AG20443 (cell line): Measurements from ENCODE around the gene TTC28.

Experiments
- DNase-seq: peaks from one replicate; pipeline ENCODE4 v3.0.0; 2012; ENCODE audit warnings: low spot score, mixed read lengths

Gene TTC28

GRCh38 chr22:28139516-28139915 is 540.1 kb downstream of the TTC28 start:
- no peak for DNase-seq

- no peak for DNase-seq
These were observed 542.6 kb downstream of the TTC28 start for GRCh38 chr22:28137036-28137435.

- DNase-seq: no peak
These were observed 547.2 kb downstream of the TTC28 start for GRCh38 chr22:28132466-28132865.

GRCh38 chr22:28129319-28129962 is 550.2 kb downstream of the TTC28 start:
- DNase-seq: no peak

- DNase-seq: no peak
These were observed 550.8 kb downstream of the TTC28 start for GRCh38 chr22:28128827-28129226.

- no peak for DNase-seq
These were observed 553.8 kb downstream of the TTC28 start for GRCh38 chr22:28125799-28126198.

GRCh38 chr22:28123989-28124766 is 555.5 kb downstream of the TTC28 start:
- no peak for DNase-seq

- no peak for DNase-seq
These were observed 558.7 kb downstream of the TTC28 start for GRCh38 chr22:28120691-28121592.

GRCh38 chr22:28118957-28119631 is 560.5 kb downstream of the TTC28 start:
- no peak for DNase-seq

GRCh38 chr22:28116219-28116673 is 563.4 kb downstream of the TTC28 start:
- DNase-seq: peak; percentile 85

GRCh38 chr22:28115426-28115825 is 564.2 kb downstream of the TTC28 start:
- DNase-seq: no peak

GRCh38 chr22:28112548-28113043 is 567.0 kb downstream of the TTC28 start:
- DNase-seq: peak; percentile 56

- DNase-seq: no peak
These were observed 567.5 kb downstream of the TTC28 start for GRCh38 chr22:28112190-28112544.

GRCh38 chr22:28111501-28112189 is 568.0 kb downstream of the TTC28 start:
- DNase-seq: peak; percentile 61

GRCh38 chr22:28108851-28109250 is 570.8 kb downstream of the TTC28 start:
- no peak for DNase-seq

GRCh38 chr22:28106617-28107016 is 573.0 kb downstream of the TTC28 start:
- DNase-seq: no peak

- no peak for DNase-seq
These were observed 573.7 kb downstream of the TTC28 start for GRCh38 chr22:28105988-28106387.

GRCh38 chr22:28105413-28105812 is 574.2 kb downstream of the TTC28 start:
- DNase-seq: no peak

GRCh38 chr22:28103596-28103995 is 576.0 kb downstream of the TTC28 start:
- DNase-seq: no peak

- no peak for DNase-seq
These were observed 577.4 kb downstream of the TTC28 start for GRCh38 chr22:28102151-28102812.

- no peak for DNase-seq
These were observed 582.0 kb downstream of the TTC28 start for GRCh38 chr22:28097627-28098026.
